Measurements from ENCODE around the gene SLC5A11.

DNA sequence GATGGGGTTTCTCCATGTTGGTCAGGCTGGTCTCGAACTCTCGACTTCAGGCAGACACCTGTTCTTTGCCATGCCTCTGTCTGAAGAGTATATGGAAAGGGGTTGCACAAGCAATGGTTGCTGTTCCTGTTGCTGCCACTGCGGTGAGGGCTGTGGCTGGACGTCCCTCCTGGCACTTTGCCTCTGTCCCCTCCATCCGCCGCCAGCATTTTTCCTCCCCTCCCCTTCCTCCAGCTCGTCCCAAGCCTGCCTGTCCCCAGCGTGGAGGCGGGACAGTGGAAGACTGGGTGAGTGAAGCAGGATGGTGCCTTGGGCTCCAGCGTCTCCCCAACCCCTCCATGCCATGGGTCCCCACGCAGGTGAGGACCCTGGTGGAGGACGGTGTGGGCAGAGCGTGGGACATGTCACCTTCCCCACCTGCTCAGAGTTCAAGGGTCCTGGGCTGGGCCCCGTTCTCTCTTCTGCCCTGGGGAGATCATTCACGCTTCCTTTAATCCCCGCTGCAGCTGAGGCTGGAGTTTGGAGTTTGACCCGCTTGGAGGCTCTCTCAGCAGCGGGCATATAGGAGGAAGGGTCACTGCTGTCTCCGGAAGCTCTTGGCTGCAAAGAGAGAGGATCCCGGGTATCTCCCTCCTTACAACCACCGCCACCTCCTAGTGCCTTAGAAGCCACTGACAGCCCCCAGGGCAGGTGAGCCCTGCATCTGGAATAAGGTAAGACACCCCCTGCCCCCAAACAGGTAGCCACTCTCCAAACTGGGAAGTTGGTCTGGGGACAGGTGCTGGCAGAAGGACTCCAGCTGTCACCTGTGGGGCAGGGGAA is at the start of gene SLC5A11:
- no peak for TF ChIP-seq EZH2 (IDR thresholded peaks at IDR 0.05; ENCODE audit: borderline replicate concordance, low read depth, low read length, poor library complexity, severe bottlenecking)
- TF ChIP-seq, protein P1, sequence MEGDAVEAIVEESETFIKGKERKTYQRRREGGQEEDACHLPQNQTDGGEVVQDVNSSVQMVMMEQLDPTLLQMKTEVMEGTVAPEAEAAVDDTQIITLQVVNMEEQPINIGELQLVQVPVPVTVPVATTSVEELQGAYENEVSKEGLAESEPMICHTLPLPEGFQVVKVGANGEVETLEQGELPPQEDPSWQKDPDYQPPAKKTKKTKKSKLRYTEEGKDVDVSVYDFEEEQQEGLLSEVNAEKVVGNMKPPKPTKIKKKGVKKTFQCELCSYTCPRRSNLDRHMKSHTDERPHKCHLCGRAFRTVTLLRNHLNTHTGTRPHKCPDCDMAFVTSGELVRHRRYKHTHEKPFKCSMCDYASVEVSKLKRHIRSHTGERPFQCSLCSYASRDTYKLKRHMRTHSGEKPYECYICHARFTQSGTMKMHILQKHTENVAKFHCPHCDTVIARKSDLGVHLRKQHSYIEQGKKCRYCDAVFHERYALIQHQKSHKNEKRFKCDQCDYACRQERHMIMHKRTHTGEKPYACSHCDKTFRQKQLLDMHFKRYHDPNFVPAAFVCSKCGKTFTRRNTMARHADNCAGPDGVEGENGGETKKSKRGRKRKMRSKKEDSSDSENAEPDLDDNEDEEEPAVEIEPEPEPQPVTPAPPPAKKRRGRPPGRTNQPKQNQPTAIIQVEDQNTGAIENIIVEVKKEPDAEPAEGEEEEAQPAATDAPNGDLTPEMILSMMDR (conservative IDR thresholded peaks at IDR 0.05; ENCODE audit: low read depth, low read length), result no peak
